ENCODE data around the gene IGSF21.

Gene IGSF21

DNA sequence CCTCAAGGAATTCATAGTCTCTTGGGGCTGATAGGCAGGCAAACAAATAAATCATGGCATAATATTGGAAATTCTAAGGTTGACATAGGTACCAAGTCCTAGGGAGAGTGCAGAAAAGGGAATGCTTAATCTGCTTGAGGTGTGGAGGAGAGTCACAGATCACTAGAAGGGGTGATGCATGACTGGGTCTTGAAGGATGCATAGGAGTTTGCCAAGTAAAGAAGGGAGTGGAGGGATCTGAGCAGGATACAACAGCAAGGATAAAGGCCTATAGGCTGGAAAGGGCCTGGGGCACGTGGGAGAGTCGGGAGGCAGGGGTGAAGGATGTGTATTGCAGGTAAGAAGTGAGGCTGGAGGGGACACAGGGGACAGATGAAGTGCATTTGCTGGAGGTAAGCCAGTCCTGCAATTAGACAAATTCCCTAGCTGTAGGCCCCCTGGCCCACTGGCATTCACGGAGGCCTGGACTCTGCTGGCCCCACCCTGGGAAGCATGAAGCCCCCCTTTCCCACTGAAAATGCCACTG, 15.9 kb downstream of the IGSF21 start:
- Histone ChIP-seq H3K9ac (ENCODE audit: low read length) (no peak overlapping the region), H3K36me3 (ENCODE audit: control insufficient read depth, low read depth, low read length) (no peaks in the 10 kb centered on the region), H3K4me1 (ENCODE audit: control insufficient read depth, low read depth, low read length) (no peaks in the 10 kb centered on the region), H3K27ac (ENCODE audit: low read length) (no peak overlapping the region), H3K4me3 (ENCODE audit: low read length) (no peak overlapping the region), H3K27me3 (ENCODE audit: control insufficient read depth, insufficient read depth, low read length) (no peaks in the 10 kb centered on the region), H3K9me3 (ENCODE audit: control insufficient read depth, low read depth, low read length) (no peaks in the 10 kb centered on the region)

DNA sequence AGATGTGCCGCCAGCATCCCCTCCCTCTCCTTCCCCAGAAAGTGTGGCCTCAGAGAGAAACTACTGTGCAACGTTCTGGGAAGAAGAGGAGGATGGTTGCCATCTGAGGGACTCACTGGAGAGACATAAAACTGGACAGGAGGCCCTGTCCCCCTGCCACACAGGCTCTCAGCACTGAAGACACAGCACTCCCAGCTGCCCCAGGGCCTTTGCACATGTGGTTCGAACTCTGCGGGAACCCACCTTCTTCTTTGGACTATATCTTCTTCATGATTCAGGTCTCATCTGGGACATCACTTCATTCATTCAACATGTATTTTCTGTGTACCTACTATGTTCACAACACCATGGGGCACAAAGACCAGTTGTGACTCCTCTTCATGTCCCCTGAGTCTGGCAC, 17.4 kb downstream of the IGSF21 start:
- Histone ChIP-seq H3K9ac (ENCODE audit: low read length) (no peak overlapping the region), H3K9me3 (ENCODE audit: control insufficient read depth, low read depth, low read length) (no peaks in the 10 kb centered on the region), H3K4me1 (ENCODE audit: control insufficient read depth, low read depth, low read length) (no peaks in the 10 kb centered on the region), H3K36me3 (ENCODE audit: control insufficient read depth, low read depth, low read length) (no peaks in the 10 kb centered on the region), H3K27me3 (ENCODE audit: control insufficient read depth, insufficient read depth, low read length) (no peaks in the 10 kb centered on the region), H3K4me3 (ENCODE audit: low read length) (no peak overlapping the region), H3K27ac (ENCODE audit: low read length) (no peak overlapping the region)

DNA sequence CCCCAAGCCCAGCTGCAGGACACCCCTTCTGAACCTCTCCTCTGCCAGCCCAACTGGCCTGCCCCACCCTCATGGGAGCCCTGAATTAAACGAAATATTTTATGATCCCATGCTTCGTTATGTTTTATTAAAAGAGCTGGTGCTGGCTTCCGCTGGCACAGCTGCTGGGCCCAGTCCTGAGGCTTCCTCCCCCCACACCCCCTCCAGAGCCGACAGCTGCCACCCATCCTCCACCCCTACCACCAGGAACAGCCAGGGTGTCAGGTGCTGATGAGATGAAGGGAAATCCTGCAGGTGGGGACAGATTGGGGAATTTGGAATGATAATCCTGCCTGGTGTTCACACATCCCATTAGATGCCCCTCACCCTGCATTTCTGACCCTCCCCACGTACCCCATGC, 19.0 kb downstream of the IGSF21 start:
- Histone ChIP-seq H3K27ac (ENCODE audit: low read length) (no peak overlapping the region), H3K4me3 (ENCODE audit: low read length) (no peak overlapping the region), H3K27me3 (ENCODE audit: control insufficient read depth, insufficient read depth, low read length) (no peaks in the 10 kb centered on the region), H3K9me3 (ENCODE audit: control insufficient read depth, low read depth, low read length) (no peaks in the 10 kb centered on the region), H3K9ac (ENCODE audit: low read length) (no peak overlapping the region), H3K4me1 (ENCODE audit: control insufficient read depth, low read depth, low read length) (no peaks in the 10 kb centered on the region), H3K36me3 (ENCODE audit: control insufficient read depth, low read depth, low read length) (no peaks in the 10 kb centered on the region)

DNA sequence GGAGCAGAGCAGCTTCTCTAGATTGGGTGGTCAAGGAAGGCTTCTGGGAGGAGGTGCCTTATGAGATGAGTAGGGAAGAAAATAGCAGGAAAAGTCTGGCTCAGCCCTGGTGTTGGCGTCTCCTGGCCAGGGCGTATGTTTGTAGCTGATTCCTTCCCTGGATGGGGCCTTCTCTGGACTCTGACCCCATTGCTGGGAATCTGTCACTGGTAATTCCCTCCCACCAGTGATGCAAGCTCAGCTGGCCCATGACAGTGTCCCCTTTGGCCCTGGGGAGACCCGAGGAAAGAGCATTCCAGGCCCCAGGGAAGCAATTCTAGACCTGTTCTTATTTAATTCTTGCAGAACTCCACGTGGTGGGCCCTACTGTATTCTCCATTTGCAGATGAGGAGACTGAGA, 20.7 kb downstream of the IGSF21 start:
- Histone ChIP-seq H3K4me1 (ENCODE audit: control insufficient read depth, low read depth, low read length) (peaks cover 7% of the 10 kb centered on the region), H3K9me3 (ENCODE audit: control insufficient read depth, low read depth, low read length) (no peaks in the 10 kb centered on the region), H3K9ac (ENCODE audit: low read length) (no peak overlapping the region), H3K4me3 (ENCODE audit: low read length) (no peak overlapping the region), H3K27me3 (ENCODE audit: control insufficient read depth, insufficient read depth, low read length) (no peaks in the 10 kb centered on the region), H3K27ac (ENCODE audit: low read length) (no peak overlapping the region), H3K36me3 (ENCODE audit: control insufficient read depth, low read depth, low read length) (no peaks in the 10 kb centered on the region)

DNA sequence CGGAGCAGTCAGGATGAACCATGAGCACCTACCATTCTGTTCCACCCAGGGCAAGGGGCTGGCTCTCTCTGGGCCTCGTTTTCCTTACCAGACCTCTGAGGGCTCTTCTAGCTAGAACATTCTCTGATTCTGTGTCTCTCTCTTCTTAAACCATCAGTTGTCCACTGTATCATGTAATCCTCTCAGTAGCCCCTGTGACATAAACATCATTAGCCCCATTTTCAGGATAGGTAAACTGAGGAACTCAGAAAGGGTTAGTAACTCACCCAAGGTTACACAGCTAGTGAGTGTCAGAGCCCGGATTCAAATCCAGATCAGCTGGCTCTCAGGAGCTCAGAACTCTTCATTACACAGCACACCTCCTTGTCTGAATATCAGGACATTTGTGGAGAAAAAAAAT, 22.8 kb downstream of the IGSF21 start:
- H3K4me3 ChIP-seq (ENCODE audit: low read length) = no peak overlapping the region

DNA sequence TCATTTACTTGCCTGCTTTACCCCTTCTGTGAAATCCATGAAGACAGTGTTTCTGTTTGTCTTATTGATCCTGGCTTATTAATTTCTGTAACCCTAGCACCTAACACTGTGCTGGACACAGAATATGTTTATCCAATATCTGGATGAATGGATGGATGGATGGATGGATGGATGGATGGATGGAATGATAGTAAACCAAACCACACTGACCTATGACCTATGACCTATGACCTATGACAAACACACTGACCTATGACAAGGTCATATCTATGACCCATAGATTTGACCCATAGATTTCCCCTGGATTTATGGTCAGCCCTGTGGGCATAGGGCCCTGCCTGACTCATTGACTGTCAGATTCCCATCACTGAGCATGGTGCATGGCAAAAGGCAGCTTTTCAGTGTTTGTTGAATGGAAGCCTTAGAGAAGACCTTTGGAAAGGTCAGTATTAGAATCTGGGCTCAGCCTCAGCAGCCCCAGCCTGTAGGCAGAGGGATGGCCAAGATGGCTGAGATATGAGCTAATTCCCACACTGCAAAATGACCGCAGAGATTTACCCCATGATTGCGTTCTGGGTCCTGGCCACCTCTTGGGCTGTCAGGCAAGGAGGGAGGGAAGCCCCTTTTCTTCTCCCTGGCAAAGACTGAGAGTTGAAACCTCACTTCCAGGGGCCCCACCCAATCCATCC, 24.6 kb downstream of the IGSF21 start:
- Histone ChIP-seq H3K27me3 (ENCODE audit: control insufficient read depth, insufficient read depth, low read length) (no peaks in the 10 kb centered on the region), H3K27ac (ENCODE audit: low read length) (no peak overlapping the region), H3K9ac (ENCODE audit: low read length) (no peak overlapping the region), H3K36me3 (ENCODE audit: control insufficient read depth, low read depth, low read length) (no peaks in the 10 kb centered on the region), H3K4me3 (ENCODE audit: low read length) (no peak overlapping the region), H3K4me1 (ENCODE audit: control insufficient read depth, low read depth, low read length) (peaks cover 7% of the 10 kb centered on the region), H3K9me3 (ENCODE audit: control insufficient read depth, low read depth, low read length) (no peaks in the 10 kb centered on the region)

More for the DNA sequence above, 22.8 kb downstream of the IGSF21 start:
- H3K4me1 ChIP-seq (ENCODE audit: control insufficient read depth, low read depth, low read length) = peaks cover 7% of the 10 kb centered on the region
- no peaks in the 10 kb centered on the region for H3K27me3 ChIP-seq (ENCODE audit: control insufficient read depth, insufficient read depth, low read length)
- no peaks in the 10 kb centered on the region for H3K36me3 ChIP-seq (ENCODE audit: control insufficient read depth, low read depth, low read length)
- H3K9ac ChIP-seq (ENCODE audit: low read length) = no peak overlapping the region
- H3K9me3 ChIP-seq (ENCODE audit: control insufficient read depth, low read depth, low read length) = no peaks in the 10 kb centered on the region
- no peak overlapping the region for H3K27ac ChIP-seq (ENCODE audit: low read length)

DNA sequence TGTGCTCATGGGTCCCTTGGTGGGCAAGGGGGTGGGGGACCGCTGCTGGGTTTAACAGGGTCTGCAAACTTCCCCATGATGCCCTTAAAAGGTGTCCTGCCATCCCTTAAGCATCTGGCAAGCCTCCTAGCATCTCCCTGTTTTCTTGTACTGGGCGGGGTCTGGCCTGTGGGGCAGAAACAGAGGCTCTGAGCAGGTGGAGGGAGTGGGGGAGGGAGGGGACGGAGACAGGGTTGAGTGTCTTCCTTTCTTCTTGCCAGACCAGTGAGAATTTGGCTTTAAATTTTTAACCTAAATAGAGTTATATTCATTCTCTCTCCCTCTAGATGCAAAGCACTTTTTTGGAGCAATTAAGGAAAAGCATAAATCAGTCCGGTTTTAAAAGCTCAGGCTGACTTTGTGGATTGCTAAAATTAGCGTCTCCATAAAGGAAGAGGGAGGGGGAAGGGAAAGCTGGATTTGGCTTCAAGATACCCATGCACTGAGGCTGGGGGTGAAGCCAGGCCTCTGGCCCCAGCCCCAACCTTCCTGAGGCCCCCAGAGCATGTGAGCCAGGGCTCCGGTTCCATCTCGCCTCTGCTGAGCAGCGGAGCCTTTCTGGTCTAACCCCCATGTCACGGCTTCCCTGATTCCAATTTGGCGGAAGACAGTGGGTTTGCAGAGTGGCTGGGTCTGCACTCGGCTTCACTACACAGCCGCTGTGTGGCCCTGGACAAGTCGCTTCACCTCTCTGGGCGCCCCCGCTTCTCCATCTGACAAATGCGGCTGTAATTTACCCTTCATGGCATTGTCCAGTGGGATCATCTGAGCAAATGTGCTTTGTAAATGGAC, 25.3 kb downstream of the IGSF21 start:
- no peak overlapping the region for H3K27ac ChIP-seq (ENCODE audit: low read length)
- peaks cover 7% of the 10 kb centered on the region for H3K4me1 ChIP-seq (ENCODE audit: control insufficient read depth, low read depth, low read length)
- H3K36me3 ChIP-seq (ENCODE audit: control insufficient read depth, low read depth, low read length) = no peaks in the 10 kb centered on the region
- no peak overlapping the region for H3K9ac ChIP-seq (ENCODE audit: low read length)
- H3K27me3 ChIP-seq (ENCODE audit: control insufficient read depth, insufficient read depth, low read length) = no peaks in the 10 kb centered on the region
- no peaks in the 10 kb centered on the region for H3K9me3 ChIP-seq (ENCODE audit: control insufficient read depth, low read depth, low read length)
- no peak overlapping the region for H3K4me3 ChIP-seq (ENCODE audit: low read length)

DNA sequence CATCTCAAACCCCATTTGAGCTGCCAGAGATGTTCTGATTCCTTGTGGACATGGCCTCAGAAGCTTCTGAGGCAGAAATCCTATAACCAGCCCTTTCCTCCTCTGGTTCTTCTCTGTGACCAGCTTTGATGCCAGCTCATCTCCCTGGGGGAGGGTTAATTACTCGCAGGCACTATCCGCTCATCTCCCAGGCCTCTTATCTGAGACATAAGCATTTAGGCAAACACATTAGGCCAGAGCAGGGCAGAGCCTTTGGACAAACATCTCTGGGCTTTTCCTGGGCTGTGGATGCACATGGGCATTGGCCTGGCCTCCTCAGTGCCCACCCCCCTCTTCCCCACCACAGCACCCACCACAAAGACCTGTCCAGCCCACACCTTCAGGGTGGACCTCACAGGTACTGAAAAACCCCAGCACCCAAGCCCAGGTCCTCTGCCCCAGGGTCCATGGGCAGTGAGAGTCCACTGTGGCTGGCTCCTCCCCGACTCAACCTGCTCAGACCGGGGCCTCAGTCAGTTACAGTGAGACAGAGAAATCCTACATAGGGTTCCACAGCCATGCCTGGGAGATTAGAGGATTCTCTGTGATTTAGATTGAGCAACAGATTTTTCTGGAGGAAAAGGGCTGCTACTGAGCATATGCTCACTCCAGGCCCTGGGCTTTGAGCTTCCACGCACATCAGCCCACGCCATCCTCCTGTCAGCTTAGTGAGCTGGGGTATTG, 26.9 kb downstream of the IGSF21 start:
- Histone ChIP-seq H3K9ac (ENCODE audit: low read length) (no peak overlapping the region), H3K36me3 (ENCODE audit: control insufficient read depth, low read depth, low read length) (no peaks in the 10 kb centered on the region), H3K4me3 (ENCODE audit: low read length) (no peak overlapping the region), H3K27me3 (ENCODE audit: control insufficient read depth, insufficient read depth, low read length) (no peaks in the 10 kb centered on the region), H3K9me3 (ENCODE audit: control insufficient read depth, low read depth, low read length) (no peaks in the 10 kb centered on the region), H3K27ac (ENCODE audit: low read length) (no peak overlapping the region), H3K4me1 (ENCODE audit: control insufficient read depth, low read depth, low read length) (peaks cover 7% of the 10 kb centered on the region)

DNA sequence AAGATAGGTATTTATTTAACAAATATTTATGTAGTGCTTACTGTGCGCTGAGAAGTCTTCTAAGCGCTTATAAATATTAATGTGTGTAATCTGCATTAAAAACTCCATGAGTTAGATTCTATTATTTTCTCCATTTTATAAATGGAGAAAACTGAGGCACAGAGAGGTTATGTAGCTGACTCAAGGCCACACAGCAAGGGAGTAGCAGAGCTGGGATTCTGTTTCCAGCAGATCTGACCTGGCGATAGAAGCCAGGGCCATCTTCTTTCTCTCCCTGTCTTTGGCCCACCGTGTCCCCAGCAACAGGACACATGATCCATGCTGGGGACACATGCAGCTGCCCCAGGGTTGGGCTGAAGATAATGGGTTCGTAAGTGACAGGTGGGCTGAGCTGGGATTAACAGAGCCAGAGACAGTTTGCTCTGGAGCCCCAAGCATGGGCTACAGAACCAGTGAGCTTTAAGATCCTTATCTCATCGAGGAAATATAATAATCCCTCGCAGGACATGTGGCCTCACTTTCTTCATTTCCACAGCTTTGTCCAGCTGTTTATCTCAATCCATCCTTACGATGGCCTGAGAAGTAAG, 30.3 kb downstream of the IGSF21 start:
- H3K27me3 ChIP-seq (ENCODE audit: control insufficient read depth, insufficient read depth, low read length) = no peaks in the 10 kb centered on the region
- H3K36me3 ChIP-seq (ENCODE audit: control insufficient read depth, low read depth, low read length) = no peaks in the 10 kb centered on the region
- H3K9me3 ChIP-seq (ENCODE audit: control insufficient read depth, low read depth, low read length) = no peaks in the 10 kb centered on the region
- H3K27ac ChIP-seq (ENCODE audit: low read length) = no peak overlapping the region
- no peak overlapping the region for H3K4me3 ChIP-seq (ENCODE audit: low read length)
- H3K4me1 ChIP-seq (ENCODE audit: control insufficient read depth, low read depth, low read length) = peaks cover 2% of the 10 kb centered on the region
- H3K9ac ChIP-seq (ENCODE audit: low read length) = no peak overlapping the region

DNA sequence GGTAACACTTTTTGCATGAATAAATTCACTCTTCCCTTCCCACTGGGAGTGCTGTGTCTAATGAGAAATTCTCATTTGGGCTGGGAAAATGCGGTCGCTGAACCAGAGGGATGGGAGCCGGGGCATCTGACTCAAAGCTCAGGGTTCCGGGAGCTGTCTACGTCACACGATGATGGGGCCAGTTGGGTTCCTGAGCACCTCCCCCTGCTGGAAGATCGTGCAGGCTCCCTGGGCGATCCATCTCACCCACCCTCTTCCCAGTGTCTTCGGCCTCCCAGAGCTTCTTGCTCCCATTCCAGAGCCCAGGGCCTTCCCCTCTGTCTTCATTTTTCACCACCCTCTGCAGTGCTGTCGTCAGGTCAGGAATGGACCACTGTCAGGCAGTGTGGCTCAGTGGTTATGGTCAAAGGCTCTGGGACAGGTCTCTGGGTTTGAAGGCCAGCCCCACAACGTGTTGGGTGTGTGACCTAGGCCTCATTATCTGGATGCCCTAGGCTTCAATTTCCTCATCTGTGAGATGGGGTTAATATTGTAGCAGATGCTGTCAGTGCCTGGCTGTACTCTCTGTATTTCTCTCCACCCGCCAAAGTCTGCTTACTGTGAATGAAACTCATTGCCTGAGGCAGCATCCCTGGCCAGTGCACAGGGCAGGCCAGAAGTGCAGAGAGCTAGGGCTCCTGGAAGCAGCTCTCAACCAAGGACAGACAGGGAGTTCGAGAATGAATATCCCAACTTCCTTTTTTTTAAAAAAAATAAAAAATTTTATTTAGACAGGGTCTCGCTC, 31.8 kb downstream of the IGSF21 start:
- H3K9ac ChIP-seq (ENCODE audit: low read length) = no peak overlapping the region
- no peaks in the 10 kb centered on the region for H3K27me3 ChIP-seq (ENCODE audit: control insufficient read depth, insufficient read depth, low read length)
- no peaks in the 10 kb centered on the region for H3K36me3 ChIP-seq (ENCODE audit: control insufficient read depth, low read depth, low read length)
- H3K9me3 ChIP-seq (ENCODE audit: control insufficient read depth, low read depth, low read length) = no peaks in the 10 kb centered on the region
- H3K4me3 ChIP-seq (ENCODE audit: low read length) = no peak overlapping the region
- H3K27ac ChIP-seq (ENCODE audit: low read length) = no peak overlapping the region
- H3K4me1 ChIP-seq (ENCODE audit: control insufficient read depth, low read depth, low read length) = no peaks in the 10 kb centered on the region

Data from iPS-18a (cell line).